DND-41 (cell line): ENCODE results near the gene MKNK1.

ENCODE experiments used
- ATAC-seq: fragments of 200-7000 bp; cut with Tn5 transposase; 3 replicates; pipeline ENCODE4 v1.9.1; 2021; ENCODE audit warnings: low read depth; ENCODE audit not compliant: insufficient read depth
- DNase-seq: peaks from one replicate; pipeline ENCODE4 v3.0.0-alpha.2; 2020
- H2AFZ ChIP-seq: 2 replicates; pipeline ENCODE4 v1.6.0; 2012; ENCODE audit warnings: low read depth, low read length
- H3K27ac ChIP-seq: 2 replicates; pipeline ENCODE4 v1.5.1; 2012; ENCODE audit warnings: low read length, inconsistent platforms
- H3K27me3 ChIP-seq: fragments of 200-600 bp; sonication (generic); 2 replicates; pipeline ENCODE4 v1.6.0; 2012; ENCODE audit warnings: low read length, mild to moderate bottlenecking, inconsistent platforms; ENCODE audit not compliant: insufficient read depth, poor library complexity
- H3K36me3 ChIP-seq: 2 replicates; pipeline ENCODE4 v1.5.1; 2012; ENCODE audit warnings: low read length, inconsistent platforms; ENCODE audit not compliant: insufficient read depth
- H3K4me1 ChIP-seq: 2 replicates; pipeline ENCODE4 v1.5.1; 2012; ENCODE audit warnings: mild to moderate bottlenecking, low read length; ENCODE audit not compliant: insufficient read depth
- H3K4me2 ChIP-seq: 2 replicates; pipeline ENCODE4 v1.6.0; 2012; ENCODE audit warnings: mild to moderate bottlenecking, moderate library complexity, low read length, inconsistent platforms; ENCODE audit not compliant: insufficient read depth
- H3K4me3 ChIP-seq, 2 experiments: fragments of 200-600 bp in 1 of 2; shearing (Covaris generic) in 1 of 2; 2 replicates each; pipeline ENCODE4 v1.5.1; 2012 to 2016; ENCODE audit warnings: inconsistent platforms in 2 of 2, low read length in 2 of 2, mild to moderate bottlenecking in 2 of 2, low read depth in 1 of 2, moderate library complexity in 1 of 2
- H3K79me2 ChIP-seq: 2 replicates; pipeline ENCODE4 v1.6.0; 2012; ENCODE audit warnings: low read length, inconsistent platforms; ENCODE audit not compliant: insufficient read depth
- H3K9ac ChIP-seq: 2 replicates; pipeline ENCODE4 v1.6.0; 2012; ENCODE audit warnings: low read depth, mild to moderate bottlenecking, inconsistent platforms, low read length, moderate library complexity
- H3K9me3 ChIP-seq: 2 replicates; pipeline ENCODE4 v1.5.1; 2012; ENCODE audit warnings: low read length, moderate library complexity, mild to moderate bottlenecking, inconsistent platforms; ENCODE audit not compliant: insufficient read depth, severe bottlenecking
- H4K20me1 ChIP-seq: 2 replicates; pipeline ENCODE4 v1.6.0; 2012; ENCODE audit warnings: low read length; ENCODE audit not compliant: insufficient read depth
- EZH2 ChIP-seq: IDR thresholded peaks from 3 replicates; pipeline ENCODE4 v1.6.1; 2012; ENCODE audit warnings: borderline replicate concordance, low read depth, mild to moderate bottlenecking, moderate library complexity, low read length, inconsistent platforms; ENCODE audit not compliant: severe bottlenecking
- TF ChIP-seq, protein P1 (sequence below): IDR thresholded peaks from 2 replicates; pipeline ENCODE4 v1.5.1; 2012; ENCODE audit warnings: borderline replicate concordance, low read length, moderate library complexity, mild to moderate bottlenecking; ENCODE audit not compliant: poor library complexity, severe bottlenecking; ENCODE audit errors: extremely low read depth

The MKNK1 gene

GRCh38 chr1:46614604-46614984, 10.5 kb upstream of the MKNK1 start:
- Histone ChIP-seq H3K4me1 (peaks cover 20% of the 10 kb centered on the region), H3K4me2 (no peak overlapping the region), H3K27ac (no peak overlapping the region), H3K36me3 (no peaks in the 10 kb centered on the region), H4K20me1 (no peaks in the 10 kb centered on the region), H3K9me3 (no peaks in the 10 kb centered on the region), H3K9ac (no peak overlapping the region), H2AFZ (no peak overlapping the region), H3K4me3 (no peak overlapping the region), H3K27me3 (peaks cover 4% of the 10 kb centered on the region), H3K79me2 (no peaks in the 10 kb centered on the region)
- DNase-seq (no peak), ATAC-seq (no peak)
- TF ChIP-seq EZH2: no peak
- TF ChIP-seq, protein P1, sequence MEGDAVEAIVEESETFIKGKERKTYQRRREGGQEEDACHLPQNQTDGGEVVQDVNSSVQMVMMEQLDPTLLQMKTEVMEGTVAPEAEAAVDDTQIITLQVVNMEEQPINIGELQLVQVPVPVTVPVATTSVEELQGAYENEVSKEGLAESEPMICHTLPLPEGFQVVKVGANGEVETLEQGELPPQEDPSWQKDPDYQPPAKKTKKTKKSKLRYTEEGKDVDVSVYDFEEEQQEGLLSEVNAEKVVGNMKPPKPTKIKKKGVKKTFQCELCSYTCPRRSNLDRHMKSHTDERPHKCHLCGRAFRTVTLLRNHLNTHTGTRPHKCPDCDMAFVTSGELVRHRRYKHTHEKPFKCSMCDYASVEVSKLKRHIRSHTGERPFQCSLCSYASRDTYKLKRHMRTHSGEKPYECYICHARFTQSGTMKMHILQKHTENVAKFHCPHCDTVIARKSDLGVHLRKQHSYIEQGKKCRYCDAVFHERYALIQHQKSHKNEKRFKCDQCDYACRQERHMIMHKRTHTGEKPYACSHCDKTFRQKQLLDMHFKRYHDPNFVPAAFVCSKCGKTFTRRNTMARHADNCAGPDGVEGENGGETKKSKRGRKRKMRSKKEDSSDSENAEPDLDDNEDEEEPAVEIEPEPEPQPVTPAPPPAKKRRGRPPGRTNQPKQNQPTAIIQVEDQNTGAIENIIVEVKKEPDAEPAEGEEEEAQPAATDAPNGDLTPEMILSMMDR: no peak

DNA sequence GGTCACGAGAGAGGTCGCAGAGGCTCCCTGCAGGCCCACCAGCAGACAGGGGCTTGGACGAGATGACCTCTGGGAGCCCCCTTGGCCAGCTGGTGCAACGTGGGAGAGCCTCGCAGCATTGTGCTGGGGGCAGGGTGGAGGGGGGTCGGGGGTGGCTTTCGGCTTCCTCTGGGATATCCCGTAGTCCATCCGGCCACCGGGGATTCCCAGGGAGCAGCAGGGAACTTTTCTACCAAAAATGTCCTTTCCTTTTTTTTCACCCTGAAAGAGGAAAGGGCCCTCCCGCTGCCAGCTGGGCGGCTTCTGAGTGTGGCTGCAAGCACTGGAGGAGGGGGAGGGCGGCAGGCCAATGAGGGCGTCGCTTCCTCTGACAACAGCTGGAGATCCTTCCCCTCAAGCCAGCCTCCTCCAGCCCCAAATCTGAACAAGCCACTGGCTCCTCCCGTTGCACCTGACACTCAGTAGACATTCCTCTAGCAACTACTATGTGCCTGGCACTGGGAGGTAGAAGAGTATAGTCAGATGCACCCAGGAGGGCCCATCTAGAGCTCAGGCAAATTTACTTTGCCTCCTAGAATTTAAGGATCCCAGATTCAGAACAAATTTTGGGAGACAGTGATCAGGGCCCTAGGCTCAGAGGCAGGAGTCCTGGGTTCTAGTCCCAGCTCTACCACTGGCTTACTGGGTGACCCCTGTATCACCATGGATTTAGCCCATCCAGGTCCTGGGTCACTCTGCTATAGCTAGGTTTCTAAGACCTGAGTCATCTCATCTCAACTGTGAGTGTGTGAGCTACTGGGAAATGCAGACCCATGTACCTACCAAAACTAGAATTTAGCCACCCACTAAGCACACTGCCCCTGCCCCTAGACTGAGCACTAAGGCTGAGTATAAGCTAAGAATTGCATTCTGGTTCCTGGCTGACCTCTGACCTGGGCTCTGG, 9.9 kb upstream of the MKNK1 start:
- TF ChIP-seq EZH2: no peak
- TF ChIP-seq, protein P1: no peak
- H3K36me3 ChIP-seq: 0 out of 2 replicates have a peak, but pooled peaks cover 3% of the 10 kb centered on the region
- H3K27ac ChIP-seq: no peak overlapping the region
- no peaks in the 10 kb centered on the region for H3K79me2 ChIP-seq
- H2AFZ ChIP-seq: no peak overlapping the region
- peaks cover 20% of the 10 kb centered on the region for H3K4me1 ChIP-seq
- H3K4me2 ChIP-seq: no peak overlapping the region
- DNase-seq: peak; percentile 72
- no peak overlapping the region for H3K4me3 ChIP-seq
- peaks cover 4% of the 10 kb centered on the region for H3K27me3 ChIP-seq
- H3K9ac ChIP-seq: no peak overlapping the region
- H3K9me3 ChIP-seq: no peaks in the 10 kb centered on the region
- H4K20me1 ChIP-seq: no peaks in the 10 kb centered on the region
- peak; percentile 71 for ATAC-seq

- ATAC-seq (no peak), DNase-seq (no peak)
- 0 out of 2 replicates have a peak, but pooled peaks cover 3% of the 10 kb centered on the region for H3K36me3 ChIP-seq
- peaks cover 4% of the 10 kb centered on the region for H3K27me3 ChIP-seq
- H3K9me3 ChIP-seq: no peaks in the 10 kb centered on the region
- peaks cover 20% of the 10 kb centered on the region for H3K4me1 ChIP-seq
- H3K4me3 ChIP-seq: no peak overlapping the region
- H2AFZ ChIP-seq: no peak overlapping the region
- H3K27ac ChIP-seq: no peak overlapping the region
- H3K4me2 ChIP-seq: no peak overlapping the region
- no peaks in the 10 kb centered on the region for H3K79me2 ChIP-seq
- no peaks in the 10 kb centered on the region for H4K20me1 ChIP-seq
- TF ChIP-seq, protein P1: no peak
- TF ChIP-seq EZH2: no peak
- no peak overlapping the region for H3K9ac ChIP-seq
These were observed 9.0 kb upstream of the MKNK1 start for GRCh38 chr1:46612937-46613660.
